ENCODE measurements around the gene STXBP1.

Gene STXBP1

DNA sequence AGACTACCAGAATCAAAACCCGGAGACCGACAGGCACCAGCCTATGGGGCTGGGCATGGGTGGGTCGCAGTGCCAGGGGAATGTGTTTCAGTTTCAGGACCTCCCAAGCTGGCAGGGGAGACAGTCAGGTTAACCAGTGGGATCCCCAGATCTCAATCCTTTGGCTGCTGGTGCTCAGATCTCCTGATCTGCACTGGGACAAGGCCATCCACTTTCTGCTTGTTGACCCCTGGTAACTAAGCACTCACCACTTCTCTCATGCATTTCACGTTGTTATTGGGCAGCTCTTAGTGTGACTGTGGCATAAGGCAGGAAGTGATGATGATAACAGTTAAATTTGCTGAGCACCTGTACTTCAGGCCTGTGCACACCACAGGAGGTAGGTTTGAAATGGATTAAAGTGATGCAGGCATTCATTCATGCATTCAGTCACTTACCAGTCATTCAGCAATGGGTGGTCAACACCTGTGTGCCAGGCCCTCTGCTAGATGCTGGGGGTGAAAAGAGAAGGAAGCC is 42.1 kb upstream of the STXBP1 start:
- no peak overlapping the region for H3K4me3 ChIP-seq (ENCODE audit: low read depth in 1 of 2, low read length in 1 of 2)

DNA sequence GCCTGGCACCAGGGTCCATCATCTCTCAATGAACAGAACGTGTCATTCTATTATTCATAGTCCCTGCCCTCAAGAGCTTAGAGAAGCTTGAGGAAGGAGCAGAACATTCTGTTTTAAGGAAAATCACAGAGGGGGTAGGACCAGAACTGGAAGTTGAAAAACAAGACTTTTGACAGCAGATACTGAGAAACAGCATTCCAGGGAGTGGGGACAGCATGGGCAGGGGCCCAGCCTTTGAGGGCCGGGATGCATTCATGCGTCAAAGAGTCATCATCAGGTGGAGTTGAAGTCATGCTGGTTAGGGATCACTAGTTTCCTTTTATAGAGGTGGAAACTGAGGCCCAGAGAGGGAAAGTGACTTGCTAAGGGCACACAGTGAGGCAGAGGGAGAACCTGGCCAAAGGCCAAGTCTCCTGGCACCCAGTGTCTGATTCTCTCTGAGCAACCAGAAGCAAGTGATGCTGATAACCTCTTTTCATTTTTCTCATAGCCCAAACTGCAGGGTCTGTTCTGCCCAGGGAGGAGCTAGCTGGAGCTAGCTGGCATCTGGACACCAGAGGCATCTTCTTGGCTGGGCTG is 41.5 kb upstream of the STXBP1 start:
- Histone ChIP-seq H3K9me3 (no peaks in the 10 kb centered on the region), H3K27me3 (peaks cover 83% of the 10 kb centered on the region), H3K36me3 (no peaks in the 10 kb centered on the region), H3K4me3 (ENCODE audit: low read depth in 1 of 2, low read length in 1 of 2) (no peak overlapping the region), H3K27ac (no peak overlapping the region), H3K4me1 (ENCODE audit: control insufficient read depth in 1 of 2, insufficient read depth in 1 of 2, low read depth in 1 of 2, low read length in 1 of 2) (peaks cover 14 to 15% of the 10 kb centered on the region in 2 experiments)
- TF ChIP-seq, protein P1, sequence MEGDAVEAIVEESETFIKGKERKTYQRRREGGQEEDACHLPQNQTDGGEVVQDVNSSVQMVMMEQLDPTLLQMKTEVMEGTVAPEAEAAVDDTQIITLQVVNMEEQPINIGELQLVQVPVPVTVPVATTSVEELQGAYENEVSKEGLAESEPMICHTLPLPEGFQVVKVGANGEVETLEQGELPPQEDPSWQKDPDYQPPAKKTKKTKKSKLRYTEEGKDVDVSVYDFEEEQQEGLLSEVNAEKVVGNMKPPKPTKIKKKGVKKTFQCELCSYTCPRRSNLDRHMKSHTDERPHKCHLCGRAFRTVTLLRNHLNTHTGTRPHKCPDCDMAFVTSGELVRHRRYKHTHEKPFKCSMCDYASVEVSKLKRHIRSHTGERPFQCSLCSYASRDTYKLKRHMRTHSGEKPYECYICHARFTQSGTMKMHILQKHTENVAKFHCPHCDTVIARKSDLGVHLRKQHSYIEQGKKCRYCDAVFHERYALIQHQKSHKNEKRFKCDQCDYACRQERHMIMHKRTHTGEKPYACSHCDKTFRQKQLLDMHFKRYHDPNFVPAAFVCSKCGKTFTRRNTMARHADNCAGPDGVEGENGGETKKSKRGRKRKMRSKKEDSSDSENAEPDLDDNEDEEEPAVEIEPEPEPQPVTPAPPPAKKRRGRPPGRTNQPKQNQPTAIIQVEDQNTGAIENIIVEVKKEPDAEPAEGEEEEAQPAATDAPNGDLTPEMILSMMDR (IDR thresholded peaks at IDR 0.05), result no peak

More for the DNA sequence above, 42.1 kb upstream of the STXBP1 start:
- H3K4me1 ChIP-seq (ENCODE audit: control insufficient read depth in 1 of 2, insufficient read depth in 1 of 2, low read depth in 1 of 2, low read length in 1 of 2), result peaks cover 14 to 15% of the 10 kb centered on the region in 2 experiments
- peaks cover 87% of the 10 kb centered on the region for H3K27me3 ChIP-seq
- no peak overlapping the region for H3K27ac ChIP-seq
- TF ChIP-seq, protein P1 (IDR thresholded peaks at IDR 0.05), result no peak
- H3K9me3 ChIP-seq, result no peaks in the 10 kb centered on the region
- H3K36me3 ChIP-seq, result no peaks in the 10 kb centered on the region

DNA sequence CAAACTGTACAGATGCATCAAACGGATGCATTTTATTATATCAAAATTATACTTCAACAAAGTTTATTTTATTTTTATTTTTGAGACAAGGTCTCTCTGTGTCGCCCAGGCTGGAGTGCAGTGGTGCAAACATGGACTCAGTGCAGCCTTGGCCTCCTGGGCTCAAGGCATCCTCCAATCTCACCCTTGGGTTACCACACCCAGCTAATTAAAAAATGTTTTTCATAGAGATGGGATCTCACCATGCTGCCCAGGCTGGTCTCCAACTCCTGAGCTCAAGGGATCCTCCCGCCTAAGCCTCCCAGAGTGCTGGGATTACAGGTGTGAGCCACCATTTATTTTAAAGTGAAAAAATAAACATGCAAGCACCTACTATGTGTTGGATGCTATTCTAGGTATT is 40.1 kb upstream of the STXBP1 start:
- TF ChIP-seq, protein P1 (IDR thresholded peaks at IDR 0.05), result no peak
- H3K9me3 ChIP-seq, result no peaks in the 10 kb centered on the region
- H3K36me3 ChIP-seq, result no peaks in the 10 kb centered on the region
- H3K4me1 ChIP-seq (ENCODE audit: control insufficient read depth in 1 of 2, insufficient read depth in 1 of 2, low read depth in 1 of 2, low read length in 1 of 2), result peaks cover 14 to 15% of the 10 kb centered on the region in 2 experiments
- no peak overlapping the region for H3K4me3 ChIP-seq (ENCODE audit: low read depth in 1 of 2, low read length in 1 of 2)
- no peak overlapping the region for H3K27ac ChIP-seq
- H3K27me3 ChIP-seq, result peaks cover 70% of the 10 kb centered on the region

DNA sequence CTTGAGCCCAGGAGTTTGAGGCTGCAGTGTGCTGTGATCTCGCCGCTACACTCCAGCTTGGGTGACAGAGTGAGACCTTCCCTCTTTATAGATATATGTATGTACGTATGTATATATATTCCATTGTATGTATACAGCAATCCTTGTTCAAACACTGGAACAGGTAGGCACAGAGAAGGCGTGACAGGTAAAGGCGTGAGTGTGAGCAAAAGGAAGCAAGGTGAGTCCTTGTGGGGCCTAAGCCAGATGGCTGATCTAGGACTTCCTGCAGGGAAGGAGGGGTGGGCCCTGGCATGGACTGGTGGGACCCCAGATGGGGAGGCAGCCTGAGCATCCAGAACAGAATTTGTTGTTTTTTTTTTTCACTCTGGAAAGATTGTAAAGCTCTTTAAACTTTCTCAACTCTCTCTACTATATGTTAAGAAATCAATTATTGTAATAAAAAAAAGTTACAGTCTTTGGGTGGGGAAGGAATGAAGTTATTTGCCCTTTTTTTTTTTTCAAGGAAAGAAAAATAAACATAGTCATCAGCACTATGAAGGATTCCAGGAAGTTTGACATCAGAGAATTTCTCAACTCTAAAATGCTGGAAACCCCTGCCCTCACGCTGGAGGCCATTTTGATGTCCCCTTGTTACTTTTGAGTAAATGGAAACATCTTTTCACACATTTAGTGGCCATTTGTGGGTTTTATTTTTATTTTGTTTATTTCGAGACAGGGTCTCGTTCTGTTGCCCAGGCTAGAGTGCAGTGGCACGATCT is 38.9 kb upstream of the STXBP1 start:
- TF ChIP-seq, protein P1 (IDR thresholded peaks at IDR 0.05), result no peak
- H3K27ac ChIP-seq, result no peak overlapping the region
- H3K4me3 ChIP-seq (ENCODE audit: low read depth in 1 of 2, low read length in 1 of 2), result no peak overlapping the region
- H3K9me3 ChIP-seq, result no peaks in the 10 kb centered on the region
- peaks cover 14% of the 10 kb centered on the region in 2 experiments for H3K4me1 ChIP-seq (ENCODE audit: control insufficient read depth in 1 of 2, insufficient read depth in 1 of 2, low read depth in 1 of 2, low read length in 1 of 2)
- peaks cover 64% of the 10 kb centered on the region for H3K27me3 ChIP-seq
- H3K36me3 ChIP-seq, result no peaks in the 10 kb centered on the region

DNA sequence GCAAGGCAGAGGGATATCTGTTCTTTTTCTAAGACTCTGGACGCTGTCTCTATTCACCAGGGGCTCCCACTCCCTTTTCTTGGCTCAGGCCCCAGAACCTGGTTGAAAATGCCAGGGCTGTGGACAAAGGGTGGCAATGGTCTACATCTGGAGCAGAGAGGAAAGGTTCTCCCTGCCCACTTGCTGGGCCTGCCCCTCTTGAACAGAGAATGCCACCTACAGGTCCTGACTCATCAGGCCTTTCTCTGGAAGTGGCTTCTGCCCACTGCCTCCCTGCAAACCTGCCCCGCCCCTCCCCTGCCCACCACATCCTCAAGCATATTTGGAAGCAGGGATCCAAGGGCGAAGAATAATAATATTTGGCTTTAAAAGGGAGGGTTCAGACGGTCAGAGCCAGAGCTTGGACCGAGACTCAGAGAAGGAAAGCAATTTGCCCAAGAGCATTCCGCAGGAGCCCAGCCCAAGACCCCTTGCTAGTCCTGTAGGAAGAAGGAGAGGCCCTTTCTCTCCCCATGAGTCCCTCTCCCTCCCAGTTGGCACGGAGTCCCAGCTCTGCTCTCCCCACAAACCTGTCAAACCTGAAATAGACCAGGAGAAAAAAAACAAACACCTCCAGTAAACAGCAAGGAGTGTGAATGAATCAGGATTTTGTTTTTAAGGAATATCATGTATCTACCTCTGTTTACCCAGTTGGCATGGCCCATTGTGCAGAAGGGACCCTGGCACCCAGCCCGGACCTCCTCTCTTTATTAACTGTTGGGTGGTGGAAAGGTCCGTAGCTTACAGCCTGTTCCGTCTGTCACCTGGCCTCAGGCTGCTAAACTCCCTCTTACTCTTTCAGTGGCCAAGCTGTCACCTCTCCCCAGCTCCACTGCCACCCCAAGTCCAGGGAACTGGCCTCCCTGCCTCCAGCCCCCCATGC is 37.7 kb upstream of the STXBP1 start:
- Histone ChIP-seq H3K27me3 (peaks cover 64% of the 10 kb centered on the region), H3K4me1 (ENCODE audit: control insufficient read depth in 1 of 2, insufficient read depth in 1 of 2, low read depth in 1 of 2, low read length in 1 of 2) (peaks cover 6% of the 10 kb centered on the region in 2 experiments), H3K27ac (no peak overlapping the region), H3K4me3 (ENCODE audit: low read depth in 1 of 2, low read length in 1 of 2) (no peak overlapping the region), H3K9me3 (no peaks in the 10 kb centered on the region), H3K36me3 (no peaks in the 10 kb centered on the region)
- TF ChIP-seq, protein P1 (IDR thresholded peaks at IDR 0.05), result no peak

All from neutrophil (primary cell).